ENCODE data around the gene SAMHD1. TPM values are rescaled to one million over a fixed set of nuclear protein-coding genes. Genes with fewer than 3 reads are reported as not detected.
"Not testable (repeated sequence)": the region's sequence is repeated elsewhere in the genome, so short reads cannot be mapped to it uniquely, and the experiment has no call there.

Gene SAMHD1
- total RNA-seq, 1 donor from 2014 or later = 16.9 TPM

- H3K36me3 ChIP-seq (ENCODE audit: control insufficient read depth, insufficient read depth, low read length) = no peaks in the 10 kb centered on the region
- H3K27me3 ChIP-seq (ENCODE audit: control insufficient read depth, insufficient read depth, low read length) = no peaks in the 10 kb centered on the region
- no peak overlapping the region for H3K4me3 ChIP-seq (ENCODE audit: low read depth, low read length)
- no peak for DNase-seq (ENCODE audit: low read depth)
- no peak for TF ChIP-seq CTCF (IDR thresholded peaks at IDR 0.05; ENCODE audit: insufficient read depth, low read length, poor library complexity, severe bottlenecking)
These were observed 75.1 kb downstream of the SAMHD1 start for GRCh38 chr20:36876473-36876833.

GRCh38 chr20:36875702-36876472 is 75.6 kb downstream of the SAMHD1 start, which contains the start of gene TLDC2:
Gene TLDC2, plus strand, starts transcription at chr20:36876138. Its CDS starts 37 bp downstream, at chr20:36876175.
- TF ChIP-seq CTCF (IDR thresholded peaks at IDR 0.05; ENCODE audit: insufficient read depth, low read length, poor library complexity, severe bottlenecking) = no peak
- no peak within 1 kb of the TSS for H3K4me3 ChIP-seq (ENCODE audit: low read depth, low read length)
- no peak for DNase-seq (ENCODE audit: low read depth)
- H3K36me3 ChIP-seq (ENCODE audit: control insufficient read depth, insufficient read depth, low read length) = no peaks in the 10 kb centered on the region
- no peaks in the 10 kb centered on the region for H3K27me3 ChIP-seq (ENCODE audit: control insufficient read depth, insufficient read depth, low read length)

GRCh38 chr20:36875093-36875492 is 76.4 kb downstream of the SAMHD1 start:
- not testable (repeated sequence) for H3K36me3 ChIP-seq (ENCODE audit: control insufficient read depth, insufficient read depth, low read length); DNase-seq (ENCODE audit: low read depth); H3K4me3 ChIP-seq (ENCODE audit: low read depth, low read length); H3K27me3 ChIP-seq (ENCODE audit: control insufficient read depth, insufficient read depth, low read length)

- no peak for DNase-seq (ENCODE audit: low read depth)
- H3K36me3 ChIP-seq (ENCODE audit: control insufficient read depth, insufficient read depth, low read length) = no peaks in the 10 kb centered on the region
- no peaks in the 10 kb centered on the region for H3K27me3 ChIP-seq (ENCODE audit: control insufficient read depth, insufficient read depth, low read length)
- TF ChIP-seq CTCF (IDR thresholded peaks at IDR 0.05; ENCODE audit: insufficient read depth, low read length, poor library complexity, severe bottlenecking) = no peak
- H3K4me3 ChIP-seq (ENCODE audit: low read depth, low read length) = no peak overlapping the region
These were observed 77.9 kb downstream of the SAMHD1 start for GRCh38 chr20:36873498-36874189.

- no peaks in the 10 kb centered on the region for H3K27me3 ChIP-seq (ENCODE audit: control insufficient read depth, insufficient read depth, low read length)
- DNase-seq (ENCODE audit: low read depth) = no peak
- no peak for TF ChIP-seq CTCF (IDR thresholded peaks at IDR 0.05; ENCODE audit: insufficient read depth, low read length, poor library complexity, severe bottlenecking)
- H3K36me3 ChIP-seq (ENCODE audit: control insufficient read depth, insufficient read depth, low read length) = no peaks in the 10 kb centered on the region
- H3K4me3 ChIP-seq (ENCODE audit: low read depth, low read length) = no peak overlapping the region
These were observed 78.7 kb downstream of the SAMHD1 start for GRCh38 chr20:36872852-36873251.

- no peak for TF ChIP-seq CTCF (IDR thresholded peaks at IDR 0.05; ENCODE audit: insufficient read depth, low read length, poor library complexity, severe bottlenecking)
- H3K36me3 ChIP-seq (ENCODE audit: control insufficient read depth, insufficient read depth, low read length) = no peaks in the 10 kb centered on the region
- no peaks in the 10 kb centered on the region for H3K27me3 ChIP-seq (ENCODE audit: control insufficient read depth, insufficient read depth, low read length)
- DNase-seq (ENCODE audit: low read depth) = no peak
- H3K4me3 ChIP-seq (ENCODE audit: low read depth, low read length) = no peak overlapping the region
These were observed 79.6 kb downstream of the SAMHD1 start for GRCh38 chr20:36871640-36872570.

Measured in kidney epithelial cell (primary cell).